T-cell (primary cell): ENCODE data around the gene SENP8. TPM values are rescaled to one million over a fixed set of nuclear protein-coding genes. Genes with fewer than 3 reads are reported as not detected.

Experiments
- ATAC-seq, 4 experiments: fragments of 200-7000 bp in 3 of 4; fragments of 150-1000 bp in 1 of 4; cut with Tn5 transposase; replicated peaks in 1 of 4; 1 replicate in 3 of 4; 2 replicates in 1 of 4; pipeline ENCODE4 v1.10.0; 2021; ENCODE audit warnings: moderate library complexity in 3 of 4, mild to moderate bottlenecking in 2 of 4, moderate number of reproducible peaks in 1 of 4
- CTCF ChIA-PET, 2 donors: fragments of 300-600 bp; sonication (Branson Sonifier 250); formaldehyde crosslinking; loops; one replicate each; lab custom pipeline; 2022; ENCODE audit warnings: antibody characterized with exemption in 2 of 2; lab: Charles Lee
- POLR2A ChIA-PET, 2 donors: fragments of 300-600 bp; sonication (Branson Sonifier 250); formaldehyde crosslinking; loops; one replicate each; lab custom pipeline; 2022; ENCODE audit warnings: antibody characterized with exemption in 2 of 2; lab: Charles Lee
- DNase-seq, 35 experiments: peaks; one replicate each; pipeline versions ENCODE4 v3.0.0 to v3.0.0-alpha.2; 2013 to 2023
- H3K27ac ChIP-seq: one replicate; pipeline ENCODE4 v1.5.1; 2013; ENCODE audit warnings: low read length
- H3K27me3 ChIP-seq, 2 experiments: replicated peaks in 1 of 2; 1 replicate in 1 of 2; 2 replicates in 1 of 2; pipeline versions ENCODE4 v1.6.1 to v1.7.0; 2013; ENCODE audit warnings: low read length in 1 of 2, mixed read lengths in 1 of 2; ENCODE audit not compliant: control insufficient read depth in 2 of 2, insufficient read depth in 2 of 2; ENCODE audit errors: extremely low read depth in 1 of 2
- H3K36me3 ChIP-seq, 2 donors: 1 replicate in 1 of 2; 2 replicates in 1 of 2; pipeline versions ENCODE4 v1.6.1 to v1.7.0; 2013; ENCODE audit warnings: low read length in 1 of 2; ENCODE audit not compliant: control insufficient read depth in 2 of 2, insufficient read depth in 1 of 2; ENCODE audit errors: extremely low read depth in 1 of 2
- H3K4me1 ChIP-seq, 2 experiments: 1 replicate in 1 of 2; 2 replicates in 1 of 2; pipeline versions ENCODE4 v1.6.1 to v1.7.0; 2013; ENCODE audit warnings: low read length in 2 of 2, mixed read lengths in 1 of 2; ENCODE audit not compliant: insufficient read depth in 2 of 2, control insufficient read depth in 1 of 2; ENCODE audit errors: extremely low read depth in 1 of 2
- H3K4me3 ChIP-seq, 2 donors: 1 replicate in 1 of 2; 2 replicates in 1 of 2; pipeline versions ENCODE4 v1.5.1 to v1.7.0; 2013; ENCODE audit warnings: mild to moderate bottlenecking in 2 of 2, low read length in 1 of 2, moderate library complexity in 1 of 2; ENCODE audit not compliant: control insufficient read depth in 1 of 2; ENCODE audit errors: extremely low read depth in 1 of 2
- H3K9me3 ChIP-seq: 2 replicates; pipeline ENCODE4 v1.7.0; 2013
- H3K27ac Mint-ChIP-seq, 2 donors: one replicate each; pipeline ENCODE4 v1.8.0; 2020 to 2021; ENCODE audit warnings: mild to moderate bottlenecking in 2 of 2, mixed read lengths in 2 of 2
- H3K27me3 Mint-ChIP-seq, 2 donors: one replicate each; pipeline ENCODE4 v1.8.0; 2021 to 2022; ENCODE audit warnings: mixed read lengths in 2 of 2
- H3K36me3 Mint-ChIP-seq: one replicate; pipeline ENCODE4 v1.8.0; 2021; ENCODE audit warnings: mixed read lengths
- H3K4me1 Mint-ChIP-seq, 3 donors: one replicate each; pipeline ENCODE4 v1.8.0; 2020 to 2022; ENCODE audit warnings: mixed read lengths in 3 of 3, mild to moderate bottlenecking in 1 of 3
- H3K4me3 Mint-ChIP-seq, 3 donors: one replicate each; pipeline ENCODE4 v1.8.0; 2020 to 2022; ENCODE audit warnings: mild to moderate bottlenecking in 3 of 3, mixed read lengths in 3 of 3, moderate library complexity in 3 of 3
- H3K9me3 Mint-ChIP-seq, 3 donors: one replicate each; pipeline ENCODE4 v1.8.0; 2020 to 2022; ENCODE audit warnings: mixed read lengths in 3 of 3
- WGBS: methylation state at CpG from one replicate; pipeline ENCODE4 v1.1.5; 2013; ENCODE audit warnings: missing lambda C conversion rate; ENCODE audit not compliant: insufficient coverage; 5-methylcytosine and 5-hydroxymethylcytosine counted together
- total RNA-seq, 35 experiments: library from RNA in 6 of 35; stranded (reverse) in 6 of 35; fragments of 120-200 nt in 1 of 35; gene quantifications; one replicate each; pipeline versions ENCODE4 v1.2.1 to v1.2.4 and lab custom pipeline; 2013 to 2026

Gene SENP8
- total RNA-seq, 5 donors from 2014 or later (not counting 1 experiment from before 2014, with no cell fraction given), result 0.40 to 1.9 (median 1.3) TPM

DNA sequence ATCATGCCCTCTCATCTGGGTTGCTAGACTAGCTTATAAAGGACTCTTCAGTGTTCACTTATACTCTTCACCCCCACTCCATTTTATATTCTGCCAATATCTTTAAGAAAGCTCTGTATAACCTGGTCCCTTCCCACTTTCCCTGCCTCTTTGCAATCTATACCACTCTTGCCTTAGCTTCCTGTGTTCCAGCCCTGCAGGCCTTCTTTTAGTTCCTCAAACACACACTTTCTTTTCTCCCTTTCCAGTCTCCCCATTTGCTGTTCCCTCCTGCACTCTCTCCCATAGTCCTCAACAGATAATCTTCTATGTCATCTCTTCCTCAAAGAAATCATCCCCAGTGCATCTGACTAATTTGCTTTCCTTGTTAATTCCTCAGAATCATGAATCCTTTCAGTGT, 28.7 kb downstream of the SENP8 start:
- Mint-ChIP-seq H3K27ac (no peak overlapping the region), H3K27me3 (no peaks in the 10 kb centered on the region), H3K4me1 (no peaks in the 10 kb centered on the region), H3K36me3 (no peaks in the 10 kb centered on the region), H3K9me3 (no peaks in the 10 kb centered on the region), H3K4me3 (no peak overlapping the region)
- Histone ChIP-seq H3K9me3 (no peaks in the 10 kb centered on the region), H3K4me1 (no peaks in the 10 kb centered on the region), H3K36me3 (no peaks in the 10 kb centered on the region), H3K4me3 (no peak overlapping the region), H3K27me3 (peaks cover 0 to 3% of the 10 kb centered on the region in 2 experiments), H3K27ac (no peak overlapping the region)
- POLR2A ChIA-PET, result no interaction called here
- CTCF ChIA-PET, result no interaction called here
- DNase-seq (no peak), ATAC-seq (no peak)

DNA sequence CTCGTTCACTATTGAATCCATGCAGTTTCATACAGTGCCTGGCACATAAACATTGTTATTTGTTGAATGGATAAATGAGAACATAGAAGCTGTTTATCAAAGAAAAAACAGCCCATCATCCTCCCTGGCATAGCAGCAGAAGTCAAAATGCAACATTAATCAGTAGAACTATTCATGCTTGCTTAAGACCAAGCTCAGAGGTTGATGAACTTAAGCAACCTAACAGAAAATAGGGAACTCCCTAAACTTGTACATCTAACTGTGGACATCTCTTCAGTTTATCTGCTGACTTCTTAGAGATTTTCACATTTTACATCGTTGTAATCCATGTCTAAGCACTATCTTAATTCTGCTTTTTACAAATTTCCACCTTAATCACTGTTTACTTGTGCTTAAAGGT, 29.2 kb downstream of the SENP8 start:
- H3K27me3 Mint-ChIP-seq, result no peaks in the 10 kb centered on the region
- Histone ChIP-seq H3K36me3 (no peaks in the 10 kb centered on the region), H3K4me3 (no peak overlapping the region), H3K4me1 (no peaks in the 10 kb centered on the region), H3K27me3 (peaks cover 0 to 3% of the 10 kb centered on the region in 2 experiments), H3K9me3 (no peaks in the 10 kb centered on the region), H3K27ac (no peak overlapping the region)
- ATAC-seq (no peak), DNase-seq (no peak)
- POLR2A ChIA-PET, result no interaction called here
- H3K4me1 Mint-ChIP-seq, result no peaks in the 10 kb centered on the region
- no peaks in the 10 kb centered on the region for H3K36me3 Mint-ChIP-seq
- no peak overlapping the region for H3K4me3 Mint-ChIP-seq
- no peak overlapping the region for H3K27ac Mint-ChIP-seq
- CTCF ChIA-PET, result no interaction called here
- no CpG with 5 or more reads among the region's 2 CpGs for WGBS
- H3K9me3 Mint-ChIP-seq, result no peaks in the 10 kb centered on the region

DNA sequence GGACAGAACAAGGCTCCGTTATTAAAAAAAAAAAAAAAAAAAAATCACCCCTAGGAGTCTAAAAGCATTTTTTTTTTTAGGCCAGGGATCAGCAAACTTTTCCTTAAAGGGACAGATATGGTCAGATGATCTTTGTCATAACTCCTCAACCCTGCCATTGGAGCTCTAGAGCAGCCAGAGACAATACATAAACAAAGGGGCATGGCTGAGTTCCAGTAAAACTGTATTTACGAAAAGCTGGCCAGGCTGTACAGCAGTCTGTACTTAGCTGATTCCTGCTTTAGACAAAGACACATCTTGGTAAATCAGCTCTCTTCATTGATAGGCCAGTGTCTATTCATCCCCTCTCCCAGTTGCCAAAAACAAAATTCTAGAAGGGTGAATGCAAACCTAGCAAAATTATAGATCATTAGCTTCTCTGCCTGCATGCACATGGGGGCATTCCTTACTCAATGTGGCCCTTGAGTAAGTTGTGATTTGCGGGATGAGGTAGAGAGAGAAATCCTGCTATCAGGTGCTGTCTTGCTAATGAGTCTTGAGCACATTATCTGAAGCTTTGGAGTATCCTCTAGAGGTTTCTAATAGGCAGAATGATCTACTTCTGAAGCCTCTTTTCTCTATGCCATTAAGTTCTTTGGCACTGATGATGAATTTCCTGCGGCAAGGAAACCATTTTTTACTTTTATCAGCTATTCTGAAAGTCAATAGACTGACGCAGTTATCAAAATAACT, 35.2 kb downstream of the SENP8 start:
- no peak overlapping the region for H3K4me3 ChIP-seq
- Mint-ChIP-seq H3K4me3 (no peak overlapping the region), H3K4me1 (peaks cover 4 to 8% (median 6%) of the 10 kb centered on the region in 3 donors), H3K27ac (no peak overlapping the region), H3K27me3 (peaks cover 0 to 2% of the 10 kb centered on the region in 2 donors), H3K9me3 (no peaks in the 10 kb centered on the region), H3K36me3 (no peaks in the 10 kb centered on the region)
- DNase-seq, result no peak
- no peak for ATAC-seq
- H3K9me3 ChIP-seq, result no peaks in the 10 kb centered on the region
- peaks cover 0 to 13% of the 10 kb centered on the region in 2 experiments for H3K27me3 ChIP-seq
- no peak overlapping the region for H3K27ac ChIP-seq
- H3K36me3 ChIP-seq, result no peaks in the 10 kb centered on the region
- WGBS, result 100% methylated on average over 1 of the region's 5 CpGs
- POLR2A ChIA-PET, result no interaction called here
- CTCF ChIA-PET, result interaction anchor here (0.6 to 1.3 kb wide), 4 partner anchors 311 to 410 kb away, joined by 4 to 8 read pairs (median 6); no protein-coding TSS in a partner anchor
- peaks cover 0 to 6% of the 10 kb centered on the region in 2 experiments for H3K4me1 ChIP-seq

DNA sequence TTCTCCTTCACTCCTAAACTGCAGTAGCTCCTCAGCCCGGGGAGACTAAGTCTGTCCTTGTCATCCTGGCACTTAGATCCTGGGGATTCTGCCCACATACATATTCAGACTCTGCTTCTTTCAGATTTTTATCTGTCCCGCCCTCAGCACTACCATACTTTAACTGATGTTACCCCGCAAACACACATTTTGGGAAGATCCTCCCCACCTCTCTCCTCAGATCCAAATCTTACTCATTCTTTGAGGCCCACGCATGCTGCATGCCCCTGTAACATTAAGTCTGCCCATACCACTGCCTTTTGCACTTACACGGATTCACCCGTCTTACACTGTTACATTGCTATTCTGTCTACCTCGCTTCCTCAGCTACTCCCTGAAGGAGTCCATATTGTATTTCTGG, 36.1 kb downstream of the SENP8 start:
- Mint-ChIP-seq H3K4me1 (peaks cover 4 to 8% (median 6%) of the 10 kb centered on the region in 3 donors), H3K27ac (no peak overlapping the region), H3K9me3 (no peaks in the 10 kb centered on the region), H3K4me3 (no peak overlapping the region), H3K27me3 (peaks cover 0 to 4% of the 10 kb centered on the region in 2 donors), H3K36me3 (no peaks in the 10 kb centered on the region)
- no peaks in the 10 kb centered on the region for H3K9me3 ChIP-seq
- CTCF ChIA-PET, result interaction anchor here (0.6 to 1.3 kb wide), 3 partner anchors 312 to 411 kb away, joined by 4 to 8 read pairs (median 7); no protein-coding TSS in a partner anchor
- ATAC-seq (no peak), DNase-seq (no peak)
- peaks cover 0 to 13% of the 10 kb centered on the region in 2 experiments for H3K27me3 ChIP-seq
- POLR2A ChIA-PET, result no interaction called here
- H3K4me1 ChIP-seq, result peaks cover 0 to 6% of the 10 kb centered on the region in 2 experiments
- H3K36me3 ChIP-seq, result no peaks in the 10 kb centered on the region
- H3K4me3 ChIP-seq, result no peak overlapping the region
- WGBS, result 84% methylated on average over 4 of the region's 7 CpGs
- H3K27ac ChIP-seq, result no peak overlapping the region

DNA sequence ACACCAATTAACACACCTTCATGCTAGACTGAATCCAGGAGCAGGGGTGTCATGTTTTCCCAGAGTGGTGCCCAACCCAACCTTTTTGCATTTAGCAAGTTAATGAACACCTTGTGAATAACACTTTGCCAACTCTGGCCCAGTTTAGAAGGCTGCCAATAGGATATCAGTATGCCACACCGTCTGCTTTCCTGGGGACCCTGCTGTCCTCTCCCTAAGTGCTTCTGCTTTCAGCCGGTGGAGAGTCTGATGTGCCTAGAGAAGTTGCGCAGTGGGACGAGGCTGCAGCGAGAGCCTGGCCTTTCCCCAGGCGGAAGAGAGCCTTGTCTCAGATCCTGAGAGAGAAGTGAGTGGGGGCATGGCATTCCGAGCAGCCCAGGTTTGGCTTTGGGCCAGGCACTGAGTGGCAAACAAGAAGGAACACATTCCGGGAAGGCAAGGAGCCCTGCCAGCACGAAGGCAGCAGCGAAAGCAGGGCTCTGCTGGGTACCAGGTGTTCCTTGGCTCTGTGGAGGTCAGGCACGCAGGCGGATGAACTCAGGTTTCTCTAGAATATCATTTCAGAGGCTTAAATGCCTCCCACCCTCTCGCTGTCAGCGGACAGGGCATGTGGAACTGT, 36.9 kb downstream of the SENP8 start:
- no peak for ATAC-seq
- H3K27me3 ChIP-seq, result peaks cover 0 to 13% of the 10 kb centered on the region in 2 experiments
- no peaks in the 10 kb centered on the region for H3K9me3 ChIP-seq
- peak overlapping the region in 2 of 3 donors; percentile 60 to 80 for H3K4me3 Mint-ChIP-seq
- WGBS, result 90% methylated on average over 13 of the region's 14 CpGs
- H3K36me3 ChIP-seq, result no peaks in the 10 kb centered on the region
- H3K9me3 Mint-ChIP-seq, result no peaks in the 10 kb centered on the region
- POLR2A ChIA-PET, result no interaction called here
- H3K27me3 Mint-ChIP-seq, result peaks cover 0 to 4% of the 10 kb centered on the region in 2 donors
- H3K4me1 ChIP-seq, result peaks cover 0 to 6% of the 10 kb centered on the region in 2 experiments
- H3K4me1 Mint-ChIP-seq, result peaks cover 4 to 8% (median 6%) of the 10 kb centered on the region in 3 donors
- no peak overlapping the region for H3K27ac Mint-ChIP-seq
- H3K4me3 ChIP-seq, result no peak overlapping the region
- H3K27ac ChIP-seq, result no peak overlapping the region
- H3K36me3 Mint-ChIP-seq, result no peaks in the 10 kb centered on the region
- CTCF ChIA-PET, result interaction anchor here in 1 of 2 donors (2.7 kb wide), 1 partner anchor 412 kb away, joined by 58 read pairs; no protein-coding TSS in a partner anchor
- DNase-seq, result no peak

DNA sequence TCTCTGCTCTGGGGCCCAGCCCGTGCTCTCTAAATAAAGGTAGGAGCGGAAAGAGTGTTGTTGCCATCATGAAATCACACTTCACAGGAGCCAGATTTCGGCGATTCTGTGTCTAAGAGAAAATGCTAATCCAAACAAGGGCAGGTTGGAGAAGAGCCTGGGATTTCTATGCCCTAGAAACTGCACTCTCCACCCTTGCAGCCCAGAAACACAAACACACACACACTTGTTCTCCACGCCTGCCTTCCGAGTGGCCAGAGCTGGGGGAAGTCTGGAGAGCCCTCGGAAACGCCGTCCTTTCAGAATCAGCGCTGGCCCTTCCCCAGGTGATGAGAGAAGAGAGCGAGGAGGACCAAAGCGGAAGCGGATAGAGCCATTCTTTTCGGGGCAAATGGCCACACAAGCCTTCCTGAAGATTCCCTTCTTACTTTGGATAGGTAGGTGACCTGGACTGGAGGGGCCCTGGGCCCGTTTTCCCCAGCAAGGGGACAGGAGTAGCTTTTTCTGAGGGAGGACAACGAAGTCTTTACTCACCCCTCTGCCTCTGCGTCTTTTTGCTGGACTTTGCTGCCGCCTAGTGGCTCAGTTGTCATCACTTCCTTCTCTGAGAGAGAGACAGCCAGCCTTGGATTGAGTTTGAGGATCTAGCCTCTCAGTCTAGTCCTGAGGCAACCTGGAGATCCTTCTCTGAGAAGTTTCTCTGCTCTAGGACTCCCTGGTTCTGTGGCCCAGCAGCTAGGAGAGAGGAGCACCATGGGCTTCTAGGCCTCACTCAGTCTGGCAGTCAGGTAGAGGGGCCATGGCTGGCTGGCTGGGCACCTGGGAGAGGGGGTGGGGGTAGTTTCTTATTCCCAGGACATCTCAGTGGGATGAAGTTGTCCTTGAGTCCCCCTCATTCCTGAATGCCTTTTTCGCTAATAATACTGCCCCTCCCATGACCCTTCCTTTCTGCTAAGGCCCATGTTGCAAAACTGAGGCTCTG, 37.7 kb downstream of the SENP8 start:
- no peaks in the 10 kb centered on the region for H3K9me3 Mint-ChIP-seq
- H3K4me1 Mint-ChIP-seq, result peaks cover 4 to 8% (median 6%) of the 10 kb centered on the region in 3 donors
- no peak overlapping the region for H3K27ac ChIP-seq
- H3K4me1 ChIP-seq, result peaks cover 0 to 6% of the 10 kb centered on the region in 2 experiments
- WGBS, result 17% methylated on average over 7 of the region's 19 CpGs
- no peak overlapping the region for H3K27ac Mint-ChIP-seq
- H3K27me3 ChIP-seq, result peaks cover 0 to 13% of the 10 kb centered on the region in 2 experiments
- H3K4me3 Mint-ChIP-seq, result peak overlapping the region; percentile 60 to 80 (median 75)
- H3K4me3 ChIP-seq, result peak overlapping the region; percentile 20 to 62
- ATAC-seq (peak; percentile 79 to 86 (median 84)), DNase-seq (peak; percentile 51 to 85 (median 74))
- H3K9me3 ChIP-seq, result no peaks in the 10 kb centered on the region
- H3K36me3 Mint-ChIP-seq, result no peaks in the 10 kb centered on the region
- H3K27me3 Mint-ChIP-seq, result peaks cover 0 to 4% of the 10 kb centered on the region in 2 donors
- POLR2A ChIA-PET, result no interaction called here
- CTCF ChIA-PET, result interaction anchor here (0.5 to 2.7 kb wide), 14 partner anchors 11 to 690 kb away, joined by 3 to 58 read pairs (median 4); no protein-coding TSS in a partner anchor
- no peaks in the 10 kb centered on the region for H3K36me3 ChIP-seq
